Neuron (in vitro differentiated cells): ENCODE results near the gene BIVM.

Experiments used
- H2AFZ ChIP-seq: one replicate; pipeline ENCODE4 v1.6.1; 2013; ENCODE audit warnings: low read depth, mild to moderate bottlenecking, inconsistent platforms, low read length, moderate library complexity
- H3K27me3 ChIP-seq: one replicate; pipeline ENCODE4 v1.6.1; 2013; ENCODE audit warnings: low read length; ENCODE audit not compliant: insufficient read depth
- H3K36me3 ChIP-seq: one replicate; pipeline ENCODE4 v1.6.1; 2013; ENCODE audit warnings: low read length; ENCODE audit not compliant: insufficient read depth
- H3K4me1 ChIP-seq: one replicate; pipeline ENCODE4 v1.6.1; 2013; ENCODE audit warnings: low read length; ENCODE audit not compliant: insufficient read depth
- H3K4me3 ChIP-seq: 2 replicates; pipeline ENCODE4 v1.5.1; 2013; ENCODE audit warnings: mild to moderate bottlenecking, low read length, moderate library complexity
- H3K9me3 ChIP-seq: one replicate; pipeline ENCODE4 v1.6.1; 2013; ENCODE audit warnings: low read length

The BIVM gene

GRCh38 chr13:102881819-102882686 is 83.1 kb downstream of the BIVM start:
- Histone ChIP-seq H3K4me3 (no peak overlapping the region), H3K36me3 (peaks cover 5% of the 10 kb centered on the region), H3K4me1 (peaks cover 6% of the 10 kb centered on the region), H3K9me3 (no peaks in the 10 kb centered on the region), H2AFZ (no peak overlapping the region), H3K27me3 (no peaks in the 10 kb centered on the region)
